T-cell (primary cell): ENCODE measurements around the gene RBM44. TPM values are rescaled to one million over a fixed set of nuclear protein-coding genes. Genes with fewer than 3 reads are reported as not detected.
"Not testable (repeated sequence)": the region's sequence is repeated elsewhere in the genome, so short reads cannot be mapped to it uniquely, and the experiment has no call there.

ENCODE experiments used
- ATAC-seq, 4 experiments: fragments of 200-7000 bp in 3 of 4; fragments of 150-1000 bp in 1 of 4; cut with Tn5 transposase; replicated peaks in 1 of 4; 1 replicate in 3 of 4; 2 replicates in 1 of 4; pipeline ENCODE4 v1.10.0; 2021; ENCODE audit warnings: moderate library complexity in 3 of 4, mild to moderate bottlenecking in 2 of 4, moderate number of reproducible peaks in 1 of 4
- CTCF ChIA-PET, 2 donors: fragments of 300-600 bp; sonication (Branson Sonifier 250); formaldehyde crosslinking; loops; one replicate each; lab custom pipeline; 2022; ENCODE audit warnings: antibody characterized with exemption in 2 of 2; lab: Charles Lee
- POLR2A ChIA-PET, 2 donors: fragments of 300-600 bp; sonication (Branson Sonifier 250); formaldehyde crosslinking; loops; one replicate each; lab custom pipeline; 2022; ENCODE audit warnings: antibody characterized with exemption in 2 of 2; lab: Charles Lee
- DNase-seq, 35 experiments: peaks; one replicate each; pipeline versions ENCODE4 v3.0.0 to v3.0.0-alpha.2; 2013 to 2023
- H3K27ac ChIP-seq: one replicate; pipeline ENCODE4 v1.5.1; 2013; ENCODE audit warnings: low read length
- H3K27me3 ChIP-seq, 2 experiments: replicated peaks in 1 of 2; 1 replicate in 1 of 2; 2 replicates in 1 of 2; pipeline versions ENCODE4 v1.6.1 to v1.7.0; 2013; ENCODE audit warnings: low read length in 1 of 2, mixed read lengths in 1 of 2; ENCODE audit not compliant: control insufficient read depth in 2 of 2, insufficient read depth in 2 of 2; ENCODE audit errors: extremely low read depth in 1 of 2
- H3K36me3 ChIP-seq, 2 donors: 1 replicate in 1 of 2; 2 replicates in 1 of 2; pipeline versions ENCODE4 v1.6.1 to v1.7.0; 2013; ENCODE audit warnings: low read length in 1 of 2; ENCODE audit not compliant: control insufficient read depth in 2 of 2, insufficient read depth in 1 of 2; ENCODE audit errors: extremely low read depth in 1 of 2
- H3K4me1 ChIP-seq, 2 experiments: 1 replicate in 1 of 2; 2 replicates in 1 of 2; pipeline versions ENCODE4 v1.6.1 to v1.7.0; 2013; ENCODE audit warnings: low read length in 2 of 2, mixed read lengths in 1 of 2; ENCODE audit not compliant: insufficient read depth in 2 of 2, control insufficient read depth in 1 of 2; ENCODE audit errors: extremely low read depth in 1 of 2
- H3K4me3 ChIP-seq, 2 donors: 1 replicate in 1 of 2; 2 replicates in 1 of 2; pipeline versions ENCODE4 v1.5.1 to v1.7.0; 2013; ENCODE audit warnings: mild to moderate bottlenecking in 2 of 2, low read length in 1 of 2, moderate library complexity in 1 of 2; ENCODE audit not compliant: control insufficient read depth in 1 of 2; ENCODE audit errors: extremely low read depth in 1 of 2
- H3K9me3 ChIP-seq: 2 replicates; pipeline ENCODE4 v1.7.0; 2013
- H3K27ac Mint-ChIP-seq, 2 donors: one replicate each; pipeline ENCODE4 v1.8.0; 2020 to 2021; ENCODE audit warnings: mild to moderate bottlenecking in 2 of 2, mixed read lengths in 2 of 2
- H3K27me3 Mint-ChIP-seq, 2 donors: one replicate each; pipeline ENCODE4 v1.8.0; 2021 to 2022; ENCODE audit warnings: mixed read lengths in 2 of 2
- H3K36me3 Mint-ChIP-seq: one replicate; pipeline ENCODE4 v1.8.0; 2021; ENCODE audit warnings: mixed read lengths
- H3K4me1 Mint-ChIP-seq, 3 donors: one replicate each; pipeline ENCODE4 v1.8.0; 2020 to 2022; ENCODE audit warnings: mixed read lengths in 3 of 3, mild to moderate bottlenecking in 1 of 3
- H3K4me3 Mint-ChIP-seq, 3 donors: one replicate each; pipeline ENCODE4 v1.8.0; 2020 to 2022; ENCODE audit warnings: mild to moderate bottlenecking in 3 of 3, mixed read lengths in 3 of 3, moderate library complexity in 3 of 3
- H3K9me3 Mint-ChIP-seq, 3 donors: one replicate each; pipeline ENCODE4 v1.8.0; 2020 to 2022; ENCODE audit warnings: mixed read lengths in 3 of 3
- WGBS: methylation state at CpG from one replicate; pipeline ENCODE4 v1.1.5; 2013; ENCODE audit warnings: missing lambda C conversion rate; ENCODE audit not compliant: insufficient coverage; 5-methylcytosine and 5-hydroxymethylcytosine counted together
- total RNA-seq, 35 experiments: library from RNA in 6 of 35; stranded (reverse) in 6 of 35; fragments of 120-200 nt in 1 of 35; gene quantifications; one replicate each; pipeline versions ENCODE4 v1.2.1 to v1.2.4 and lab custom pipeline; 2013 to 2026

RBM44 gene
- total RNA-seq, 5 donors from 2014 or later (not counting 1 experiment from before 2014, with no cell fraction given), result 0.53 to 2.8 (median 0.98) TPM

GRCh38 chr2:237827421-237827987 is 28.9 kb downstream of the RBM44 start:
- Mint-ChIP-seq H3K9me3 (no peaks in the 10 kb centered on the region), H3K27me3 (no peaks in the 10 kb centered on the region), H3K27ac (no peak overlapping the region), H3K36me3 (no peaks in the 10 kb centered on the region), H3K4me3 (no peak overlapping the region), H3K4me1 (no peaks in the 10 kb centered on the region)
- DNase-seq (no peak), ATAC-seq (no peak)
- Histone ChIP-seq H3K27me3 (no peaks in the 10 kb centered on the region), H3K4me1 (no peaks in the 10 kb centered on the region), H3K27ac (no peak overlapping the region), H3K36me3 (no peaks in the 10 kb centered on the region), H3K9me3 (no peaks in the 10 kb centered on the region), H3K4me3 (no peak overlapping the region)
- CTCF ChIA-PET, result interaction anchor here in 1 of 2 donors (0.6 kb wide), 1 partner anchor 79 kb away, joined by 5 read pairs; no protein-coding TSS in a partner anchor
- POLR2A ChIA-PET, result interaction anchor here in 1 of 2 donors (0.6 kb wide), 1 partner anchor 74 kb away, joined by 13 read pairs; no protein-coding TSS in a partner anchor
- WGBS, result no CpG with 5 or more reads among the region's 3 CpGs

- DNase-seq (no peak), ATAC-seq (no peak)
- Histone ChIP-seq H3K4me3 (no peak overlapping the region), H3K27ac (no peak overlapping the region), H3K36me3 (no peaks in the 10 kb centered on the region), H3K27me3 (no peaks in the 10 kb centered on the region), H3K4me1 (no peaks in the 10 kb centered on the region), H3K9me3 (no peaks in the 10 kb centered on the region)
- Mint-ChIP-seq H3K9me3 (no peaks in the 10 kb centered on the region), H3K4me3 (no peak overlapping the region), H3K36me3 (peaks cover 9% of the 10 kb centered on the region), H3K27ac (no peak overlapping the region), H3K4me1 (no peaks in the 10 kb centered on the region), H3K27me3 (no peaks in the 10 kb centered on the region)
- no CpG with 5 or more reads among the region's 2 CpGs for WGBS
- CTCF ChIA-PET, result interaction anchor here in 1 of 2 donors (0.5 kb wide), 1 partner anchor 1825 kb away, joined by 4 read pairs; no protein-coding TSS in a partner anchor
- POLR2A ChIA-PET, result no interaction called here
These were observed 31.9 kb downstream of the RBM44 start for GRCh38 chr2:237830522-237830921.

DNA sequence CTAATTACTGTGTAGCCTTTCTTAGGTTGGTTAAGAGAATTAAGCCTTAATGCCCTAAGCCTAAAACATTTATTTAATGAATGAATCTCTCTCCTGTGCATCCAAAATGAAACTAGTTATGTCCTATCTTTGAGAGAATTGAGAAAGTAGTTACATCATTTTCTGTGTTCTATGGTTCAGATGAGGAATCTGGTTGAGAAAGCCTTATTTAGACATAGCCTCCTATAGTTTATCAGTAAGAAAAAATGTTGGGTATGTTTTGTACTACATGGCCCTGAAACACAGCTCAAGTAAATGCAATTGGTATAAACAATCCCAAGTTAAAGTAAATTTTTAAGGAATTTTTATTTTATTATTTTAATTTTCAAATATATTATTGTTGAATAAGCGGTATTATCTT is 35.0 kb downstream of the RBM44 start:
- H3K4me1 ChIP-seq, result no peaks in the 10 kb centered on the region
- no peak overlapping the region for H3K27ac Mint-ChIP-seq
- H3K36me3 ChIP-seq, result no peaks in the 10 kb centered on the region
- ChIA-PET POLR2A (no interaction called here), CTCF (no interaction called here)
- no peaks in the 10 kb centered on the region for H3K9me3 Mint-ChIP-seq
- H3K4me1 Mint-ChIP-seq, result no peaks in the 10 kb centered on the region
- no peak overlapping the region for H3K27ac ChIP-seq
- H3K27me3 ChIP-seq, result no peaks in the 10 kb centered on the region
- peaks cover 0 to 1% of the 10 kb centered on the region in 2 donors for H3K27me3 Mint-ChIP-seq
- no peak for DNase-seq
- H3K36me3 Mint-ChIP-seq, result peaks cover 16% of the 10 kb centered on the region
- H3K4me3 Mint-ChIP-seq, result no peak overlapping the region
- H3K4me3 ChIP-seq, result no peak overlapping the region
- ATAC-seq, result no peak
- no peaks in the 10 kb centered on the region for H3K9me3 ChIP-seq
- no CpG with 5 or more reads among the region's 1 CpG for WGBS

DNA sequence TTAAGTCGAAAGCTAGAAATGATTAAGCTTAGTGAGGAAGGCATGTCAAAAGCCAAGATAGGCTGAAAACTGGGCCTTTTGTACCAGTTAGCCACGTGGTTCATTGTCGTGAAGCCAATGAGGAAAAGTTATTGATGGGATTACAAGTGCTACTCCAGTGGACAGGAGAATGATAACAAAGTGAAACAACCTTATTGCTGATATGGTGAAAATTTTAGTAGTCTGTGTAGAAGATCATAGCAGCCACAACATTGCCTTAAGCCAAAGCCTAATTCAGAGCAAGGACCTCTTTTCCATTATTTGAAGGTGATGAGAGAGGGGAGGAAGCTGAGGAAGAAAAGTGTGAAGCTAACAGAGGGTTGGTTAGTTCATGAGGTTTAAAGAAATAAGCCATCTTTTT is 36.8 kb downstream of the RBM44 start:
- Mint-ChIP-seq H3K36me3 (peaks cover 16% of the 10 kb centered on the region), H3K9me3 (no peaks in the 10 kb centered on the region), H3K4me1 (no peaks in the 10 kb centered on the region), H3K27ac (no peak overlapping the region), H3K27me3 (peaks cover 0 to 3% of the 10 kb centered on the region in 2 donors), H3K4me3 (no peak overlapping the region)
- Histone ChIP-seq H3K27ac (no peak overlapping the region), H3K4me1 (no peaks in the 10 kb centered on the region), H3K4me3 (no peak overlapping the region), H3K36me3 (no peaks in the 10 kb centered on the region), H3K27me3 (no peaks in the 10 kb centered on the region), H3K9me3 (no peaks in the 10 kb centered on the region)
- DNase-seq (no peak), ATAC-seq (no peak)
- CTCF ChIA-PET, result no interaction called here
- 72% methylated on average over 2 of the region's 3 CpGs for WGBS
- POLR2A ChIA-PET, result interaction anchor here in 1 of 2 donors (0.6 kb wide), 1 partner anchor 406 kb away, joined by 18 read pairs; no protein-coding TSS in a partner anchor

DNA sequence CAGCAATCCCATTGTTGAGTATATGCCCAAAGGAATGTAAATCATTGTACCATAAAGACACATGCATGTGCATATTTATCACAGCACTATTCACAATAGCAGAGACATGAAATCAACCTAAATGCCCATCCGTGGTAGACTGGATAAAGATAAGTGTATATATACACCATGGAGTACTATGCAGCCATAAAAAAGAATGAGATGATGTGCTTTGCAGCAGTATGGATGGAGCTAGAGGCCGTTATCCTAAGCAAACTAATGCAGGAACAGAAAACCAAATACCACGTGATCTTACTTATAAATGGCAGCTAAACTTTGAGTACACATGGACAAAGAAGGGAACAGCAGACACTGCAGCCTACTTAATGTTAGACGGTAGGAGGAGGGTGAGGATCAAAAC is 42.5 kb downstream of the RBM44 start:
- ATAC-seq, result no peak
- no peak overlapping the region for H3K4me3 ChIP-seq
- no peaks in the 10 kb centered on the region for H3K4me1 ChIP-seq
- H3K9me3 ChIP-seq, result no peaks in the 10 kb centered on the region
- no peak overlapping the region for H3K27ac ChIP-seq
- CTCF ChIA-PET, result no interaction called here
- no peak for DNase-seq
- H3K36me3 ChIP-seq, result no peaks in the 10 kb centered on the region
- H3K4me1 Mint-ChIP-seq, result no peaks in the 10 kb centered on the region
- POLR2A ChIA-PET, result interaction anchor here in 1 of 2 donors (0.6 kb wide), 1 partner anchor 443 kb away, joined by 12 read pairs; no protein-coding TSS in a partner anchor
- H3K27me3 ChIP-seq, result no peaks in the 10 kb centered on the region
- no peak overlapping the region for H3K27ac Mint-ChIP-seq
- no peak overlapping the region for H3K4me3 Mint-ChIP-seq
- WGBS, result no CpG with 5 or more reads among the region's 4 CpGs
- peaks cover 0 to 3% of the 10 kb centered on the region in 2 donors for H3K27me3 Mint-ChIP-seq
- H3K9me3 Mint-ChIP-seq, result peaks cover 0 to 6% (median 6%) of the 10 kb centered on the region in 3 donors
- H3K36me3 Mint-ChIP-seq, result peaks cover under 1% of the 10 kb centered on the region

- H3K27ac ChIP-seq, H3K27ac Mint-ChIP-seq, H3K4me3 ChIP-seq, H3K4me1 Mint-ChIP-seq, H3K9me3 ChIP-seq, H3K27me3 Mint-ChIP-seq, H3K4me3 Mint-ChIP-seq, CTCF ChIA-PET, H3K9me3 Mint-ChIP-seq, DNase-seq, H3K27me3 ChIP-seq, ATAC-seq, H3K36me3 Mint-ChIP-seq, H3K36me3 ChIP-seq, H3K4me1 ChIP-seq: not testable (repeated sequence)
- 94% methylated on average over 8 of the region's 12 CpGs for WGBS
- POLR2A ChIA-PET, result interaction anchor here in 1 of 2 donors (0.6 kb wide), 1 partner anchor 126 kb away, joined by 5 read pairs; no protein-coding TSS in a partner anchor
These were observed 50.4 kb downstream of the RBM44 start for GRCh38 chr2:237848940-237849339.
